ENCODE measurements around the gene ZFYVE9.
A peak's percentile ranks its signal among the peaks of the same experiment; 100 is the strongest.
"Not testable (repeated sequence)": the region's sequence is repeated elsewhere in the genome, so short reads cannot be mapped to it uniquely, and the experiment has no call there.

Gene ZFYVE9

GRCh38 chr1:52141513-52142219 lies at the start of gene ZFYVE9:
TSS of gene ZFYVE9 (plus strand) at chr1:52142089. CDS start at chr1:52233207, 91,118 bp downstream.
- DNase-seq, result peak; percentile 92

- not testable (repeated sequence) for DNase-seq
Measured at GRCh38 chr1:52094300-52094699, 47.6 kb upstream of the ZFYVE9 start.

GRCh38 chr1:52096216-52096615 lies 45.7 kb upstream of the ZFYVE9 start:
- DNase-seq, result no peak

- DNase-seq, result peak; percentile 11
Measured at GRCh38 chr1:52098139-52098871, 43.6 kb upstream of the ZFYVE9 start.

GRCh38 chr1:52102336-52103013 lies 39.4 kb upstream of the ZFYVE9 start:
- no peak for DNase-seq

- no peak for DNase-seq
Measured at GRCh38 chr1:52111492-52111891, 30.4 kb upstream of the ZFYVE9 start.

GRCh38 chr1:52112489-52112888 lies 29.4 kb upstream of the ZFYVE9 start:
- no peak for DNase-seq

- DNase-seq, result peak; percentile 15
Measured at GRCh38 chr1:52119301-52120079, 22.4 kb upstream of the ZFYVE9 start.

GRCh38 chr1:52122384-52122783 lies 19.5 kb upstream of the ZFYVE9 start:
- DNase-seq, result no peak

- DNase-seq, result no peak
Measured at GRCh38 chr1:52123622-52124021, 18.3 kb upstream of the ZFYVE9 start.

- no peak for DNase-seq
Measured at GRCh38 chr1:52125736-52126359, 16.0 kb upstream of the ZFYVE9 start.

GRCh38 chr1:52127181-52128180 lies 14.4 kb upstream of the ZFYVE9 start:
- DNase-seq, result peak; percentile 65

- no peak for DNase-seq
Measured at GRCh38 chr1:52139817-52140540, 1.9 kb upstream of the ZFYVE9 start.

- no peak for DNase-seq
Measured at GRCh38 chr1:52140633-52141512, 1.0 kb upstream of the ZFYVE9 start.

GRCh38 chr1:52142220-52143183 lies 613 bp downstream of the ZFYVE9 start:
- DNase-seq, result peak; percentile 79

- peak; percentile 42 for DNase-seq
Measured at GRCh38 chr1:52145137-52145536, 3.2 kb downstream of the ZFYVE9 start.

GRCh38 chr1:52150445-52150844 lies 8.6 kb downstream of the ZFYVE9 start:
- not testable (repeated sequence) for DNase-seq

- DNase-seq, result no peak
Measured at GRCh38 chr1:52150946-52151345, 9.1 kb downstream of the ZFYVE9 start.

Measured in NCI-H82 (cell line).